Measurements from ENCODE around the gene PSMB1. TPM values are rescaled to one million over a fixed set of nuclear protein-coding genes. Genes with fewer than 3 reads are reported as not detected.
"Not testable (repeated sequence)": the region's sequence is repeated elsewhere in the genome, so short reads cannot be mapped to it uniquely, and the experiment has no call there.

Gene PSMB1
- total RNA-seq, 2 experiments from 2014 or later = 240 to 247 TPM

GRCh38 chr6:170533792-170534191, 19.3 kb downstream of the PSMB1 start:
- H3K4me3 Mint-ChIP-seq = no peak overlapping the region
- H3K9me3 Mint-ChIP-seq = no peaks in the 10 kb centered on the region
- intact Hi-C loops (cut with micrococcal nuclease) = loop anchor here (5.0 kb wide), 1 partner anchor 581 kb away; no protein-coding TSS in a partner anchor
- no peaks in the 10 kb centered on the region for H3K27me3 Mint-ChIP-seq
- H3K27ac Mint-ChIP-seq = no peak overlapping the region
- CTCF ChIA-PET = interaction anchor here (1.2 kb wide), 1 partner anchor 743 kb away, joined by 3 read pairs; no protein-coding TSS in a partner anchor
- no peaks in the 10 kb centered on the region for H3K4me1 Mint-ChIP-seq (ENCODE audit: low read depth)
- POLR2A ChIA-PET = no interaction called here
- DNase-seq = no peak
- H3K36me3 Mint-ChIP-seq = peaks cover 32% of the 10 kb centered on the region

GRCh38 chr6:170532867-170533488, 20.1 kb downstream of the PSMB1 start:
- H3K27ac Mint-ChIP-seq = no peak overlapping the region
- no peak overlapping the region for H3K4me3 Mint-ChIP-seq
- no peak for DNase-seq
- CTCF ChIA-PET = interaction anchor here (1.2 to 2.0 kb wide), 2 partner anchors 16 to 742 kb away, joined by 3 to 6 read pairs; no protein-coding TSS in a partner anchor
- POLR2A ChIA-PET = no interaction called here
- H3K9me3 Mint-ChIP-seq = no peaks in the 10 kb centered on the region
- no peaks in the 10 kb centered on the region for H3K4me1 Mint-ChIP-seq (ENCODE audit: low read depth)
- H3K36me3 Mint-ChIP-seq = peaks cover 28% of the 10 kb centered on the region
- intact Hi-C loops (cut with micrococcal nuclease) = loop anchor here (5.0 kb wide), 1 partner anchor 581 kb away; no protein-coding TSS in a partner anchor
- no peaks in the 10 kb centered on the region for H3K27me3 Mint-ChIP-seq

- H3K36me3 Mint-ChIP-seq = peaks cover 5% of the 10 kb centered on the region
- CTCF ChIA-PET = interaction anchor here (0.6 to 4.6 kb wide), 18 partner anchors 10 to 1636 kb away, joined by 3 to 29 read pairs (median 4); no protein-coding TSS in a partner anchor
- H3K27me3 Mint-ChIP-seq = no peaks in the 10 kb centered on the region
- no peaks in the 10 kb centered on the region for H3K4me1 Mint-ChIP-seq (ENCODE audit: low read depth)
- no peaks in the 10 kb centered on the region for H3K9me3 Mint-ChIP-seq
- POLR2A ChIA-PET = no interaction called here
- no peak overlapping the region for H3K4me3 Mint-ChIP-seq
- DNase-seq = peak; percentile 75
- no peak overlapping the region for H3K27ac Mint-ChIP-seq
- intact Hi-C loops (cut with micrococcal nuclease) = loop anchor here (1.0 to 10.0 kb wide), 3 partner anchors 578 to 1635 kb away; no protein-coding TSS in a partner anchor
Observed at GRCh38 chr6:170529839-170530469, 23.2 kb downstream of the PSMB1 start.

GRCh38 chr6:170527995-170528394, 25.1 kb downstream of the PSMB1 start:
- H3K4me3 Mint-ChIP-seq; H3K27ac Mint-ChIP-seq; H3K27me3 Mint-ChIP-seq; DNase-seq; H3K4me1 Mint-ChIP-seq (ENCODE audit: low read depth); POLR2A ChIA-PET; H3K36me3 Mint-ChIP-seq; H3K9me3 Mint-ChIP-seq: not testable (repeated sequence)
- intact Hi-C loops (cut with micrococcal nuclease) = loop anchor here (10.0 kb wide), 1 partner anchor 1633 kb away; no protein-coding TSS in a partner anchor
- CTCF ChIA-PET = interaction anchor here (3.3 to 4.6 kb wide), 2 partner anchors 11 to 696 kb away, joined by 20 to 29 read pairs; no protein-coding TSS in a partner anchor

GRCh38 chr6:170525795-170526194, 27.3 kb downstream of the PSMB1 start:
- DNase-seq = no peak
- no peaks in the 10 kb centered on the region for H3K4me1 Mint-ChIP-seq (ENCODE audit: low read depth)
- H3K4me3 Mint-ChIP-seq = no peak overlapping the region
- intact Hi-C loops (cut with micrococcal nuclease) = loop anchor here (10.0 kb wide), 1 partner anchor 1631 kb away; no protein-coding TSS in a partner anchor
- POLR2A ChIA-PET = no interaction called here
- H3K36me3 Mint-ChIP-seq = no peaks in the 10 kb centered on the region
- CTCF ChIA-PET = interaction anchor here (1.0 to 1.4 kb wide), 2 partner anchors 9 to 10 kb away, joined by 3 read pairs; no protein-coding TSS in a partner anchor
- H3K27ac Mint-ChIP-seq = no peak overlapping the region
- no peaks in the 10 kb centered on the region for H3K9me3 Mint-ChIP-seq
- H3K27me3 Mint-ChIP-seq = no peaks in the 10 kb centered on the region

- CTCF ChIA-PET = interaction anchor here (0.9 kb wide), 1 partner anchor 693 kb away, joined by 5 read pairs; no protein-coding TSS in a partner anchor
- H3K9me3 Mint-ChIP-seq = no peaks in the 10 kb centered on the region
- H3K27ac Mint-ChIP-seq = no peak overlapping the region
Observed at GRCh38 chr6:170524172-170524502, 29.0 kb downstream of the PSMB1 start.

GRCh38 chr6:170523256-170524171, 29.6 kb downstream of the PSMB1 start:
- ChIA-PET CTCF (interaction anchor here (0.9 to 1.2 kb wide), 2 partner anchors 692 kb away, joined by 4 to 5 read pairs; no protein-coding TSS in a partner anchor), POLR2A (interaction anchor here (1.1 kb wide), 1 partner anchor 60 kb away, joined by 3 read pairs; no protein-coding TSS in a partner anchor)
- Mint-ChIP-seq H3K4me3 (no peak overlapping the region), H3K27ac (no peak overlapping the region), H3K27me3 (no peaks in the 10 kb centered on the region), H3K9me3 (no peaks in the 10 kb centered on the region), H3K36me3 (no peaks in the 10 kb centered on the region), H3K4me1 (ENCODE audit: low read depth) (no peaks in the 10 kb centered on the region)
- intact Hi-C loops (cut with micrococcal nuclease) = loop anchor here (10.0 kb wide), 1 partner anchor 1629 kb away; no protein-coding TSS in a partner anchor
- DNase-seq = no peak

More at GRCh38 chr6:170524172-170524502, 29.0 kb downstream of the PSMB1 start:
- intact Hi-C loops (cut with micrococcal nuclease) = loop anchor here (10.0 kb wide), 1 partner anchor 1629 kb away; no protein-coding TSS in a partner anchor
- no peaks in the 10 kb centered on the region for H3K4me1 Mint-ChIP-seq (ENCODE audit: low read depth)
- H3K27me3 Mint-ChIP-seq = no peaks in the 10 kb centered on the region
- no peak for DNase-seq
- H3K4me3 Mint-ChIP-seq = no peak overlapping the region
- POLR2A ChIA-PET = interaction anchor here (1.1 kb wide), 1 partner anchor 60 kb away, joined by 3 read pairs; no protein-coding TSS in a partner anchor
- no peaks in the 10 kb centered on the region for H3K36me3 Mint-ChIP-seq

- CTCF ChIA-PET = interaction anchor here (1.2 kb wide), 1 partner anchor 691 kb away, joined by 4 read pairs; no protein-coding TSS in a partner anchor
- Mint-ChIP-seq H3K4me1 (ENCODE audit: low read depth) (no peaks in the 10 kb centered on the region), H3K27ac (no peak overlapping the region), H3K4me3 (no peak overlapping the region), H3K27me3 (peaks cover 2% of the 10 kb centered on the region), H3K9me3 (no peaks in the 10 kb centered on the region), H3K36me3 (no peaks in the 10 kb centered on the region)
- intact Hi-C loops (cut with micrococcal nuclease) = loop anchor here (10.0 kb wide), 1 partner anchor 1628 kb away; no protein-coding TSS in a partner anchor
- POLR2A ChIA-PET = interaction anchor here (1.1 kb wide), 1 partner anchor 61 kb away, joined by 3 read pairs; no protein-coding TSS in a partner anchor
- DNase-seq = peak; percentile 12
Observed at GRCh38 chr6:170522565-170523183, 30.4 kb downstream of the PSMB1 start.

- ChIA-PET POLR2A (no interaction called here), CTCF (interaction anchor here (0.6 to 3.0 kb wide), 21 partner anchors 7 to 1560 kb away, joined by 3 to 38 read pairs (median 3); no protein-coding TSS in a partner anchor)
- Mint-ChIP-seq H3K4me3 (no peak overlapping the region), H3K4me1 (ENCODE audit: low read depth) (no peaks in the 10 kb centered on the region), H3K36me3 (no peaks in the 10 kb centered on the region), H3K27me3 (peaks cover 6% of the 10 kb centered on the region), H3K9me3 (no peaks in the 10 kb centered on the region), H3K27ac (no peak overlapping the region)
- intact Hi-C loops (cut with micrococcal nuclease) = loop anchor here (1.0 to 10.0 kb wide), 5 partner anchors 82 to 725 kb away; no protein-coding TSS in a partner anchor
- peak; percentile 46 for DNase-seq
Observed at GRCh38 chr6:170516783-170517616, 36.1 kb downstream of the PSMB1 start.

GRCh38 chr6:170514908-170515307, 38.2 kb downstream of the PSMB1 start:
- POLR2A ChIA-PET = no interaction called here
- no peak overlapping the region for H3K27ac Mint-ChIP-seq

More at GRCh38 chr6:170514908-170515307, 38.2 kb downstream of the PSMB1 start:
- Mint-ChIP-seq H3K36me3 (no peaks in the 10 kb centered on the region), H3K4me1 (ENCODE audit: low read depth) (no peaks in the 10 kb centered on the region), H3K4me3 (no peak overlapping the region), H3K9me3 (no peaks in the 10 kb centered on the region), H3K27me3 (peaks cover 16% of the 10 kb centered on the region)
- DNase-seq = no peak
- intact Hi-C loops (cut with micrococcal nuclease) = loop anchor here (5.0 to 10.0 kb wide), 2 partner anchors 80 to 723 kb away; no protein-coding TSS in a partner anchor
- CTCF ChIA-PET = interaction anchor here (2.5 kb wide), 1 partner anchor 683 kb away, joined by 9 read pairs; no protein-coding TSS in a partner anchor
